Measurements from ENCODE around the gene ITPRID1.

ITPRID1 gene

DNA sequence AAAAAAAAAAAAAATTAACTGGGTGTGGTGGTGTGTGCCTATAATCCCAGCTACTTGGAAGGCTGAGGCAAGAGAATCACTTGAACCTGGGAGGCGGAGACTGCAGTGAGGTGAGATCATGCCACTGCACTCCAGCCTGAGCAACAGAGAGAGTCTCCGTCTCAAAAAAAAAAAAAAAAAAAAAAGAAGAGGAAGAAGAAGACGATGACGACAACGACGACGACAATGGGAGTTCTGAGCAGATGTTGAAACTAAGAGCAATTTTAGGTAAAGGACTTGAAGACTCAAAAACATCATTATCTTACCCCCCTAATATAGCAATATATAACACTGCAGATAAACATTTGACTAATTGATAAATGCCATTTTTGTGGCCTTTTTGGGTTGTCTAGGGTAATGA, 133.6 kb downstream of the ITPRID1 start:
- no peaks in the 10 kb centered on the region for H3K36me3 ChIP-seq (replicated peaks; ENCODE audit: low read depth, low read length)

GRCh38 chr7:31648288-31648687, 134.4 kb downstream of the ITPRID1 start:
- Histone ChIP-seq H3K36me3 (replicated peaks; ENCODE audit: low read depth, low read length) (no peaks in the 10 kb centered on the region), H4K20me1 (ENCODE audit: insufficient read depth, low read length) (no peaks in the 10 kb centered on the region), H2AFZ (ENCODE audit: low read depth, low read length) (no peak overlapping the region), H3K79me2 (ENCODE audit: low read length) (no peaks in the 10 kb centered on the region), H3K4me1 (ENCODE audit: low read length) (no peaks in the 10 kb centered on the region), H3K4me3 (ENCODE audit: low read length) (no peak overlapping the region), H3K9ac (ENCODE audit: low read length) (no peak overlapping the region), H3K9me3 (ENCODE audit: insufficient read depth, low read length) (no peaks in the 10 kb centered on the region), H3K27me3 (ENCODE audit: low read depth, low read length) (no peaks in the 10 kb centered on the region), H3K27ac (ENCODE audit: low read length) (no peak overlapping the region), H3K4me2 (ENCODE audit: low read length) (no peak overlapping the region)
- TF ChIP-seq EZH2phosphoT487 (IDR thresholded peaks at IDR 0.05; ENCODE audit: low read depth): no peak
- TF ChIP-seq, protein P1, sequence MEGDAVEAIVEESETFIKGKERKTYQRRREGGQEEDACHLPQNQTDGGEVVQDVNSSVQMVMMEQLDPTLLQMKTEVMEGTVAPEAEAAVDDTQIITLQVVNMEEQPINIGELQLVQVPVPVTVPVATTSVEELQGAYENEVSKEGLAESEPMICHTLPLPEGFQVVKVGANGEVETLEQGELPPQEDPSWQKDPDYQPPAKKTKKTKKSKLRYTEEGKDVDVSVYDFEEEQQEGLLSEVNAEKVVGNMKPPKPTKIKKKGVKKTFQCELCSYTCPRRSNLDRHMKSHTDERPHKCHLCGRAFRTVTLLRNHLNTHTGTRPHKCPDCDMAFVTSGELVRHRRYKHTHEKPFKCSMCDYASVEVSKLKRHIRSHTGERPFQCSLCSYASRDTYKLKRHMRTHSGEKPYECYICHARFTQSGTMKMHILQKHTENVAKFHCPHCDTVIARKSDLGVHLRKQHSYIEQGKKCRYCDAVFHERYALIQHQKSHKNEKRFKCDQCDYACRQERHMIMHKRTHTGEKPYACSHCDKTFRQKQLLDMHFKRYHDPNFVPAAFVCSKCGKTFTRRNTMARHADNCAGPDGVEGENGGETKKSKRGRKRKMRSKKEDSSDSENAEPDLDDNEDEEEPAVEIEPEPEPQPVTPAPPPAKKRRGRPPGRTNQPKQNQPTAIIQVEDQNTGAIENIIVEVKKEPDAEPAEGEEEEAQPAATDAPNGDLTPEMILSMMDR (IDR thresholded peaks at IDR 0.05; ENCODE audit: low read depth, low read length): 0 out of 2 replicates have a peak, but pooled peaks have one; percentile 13

More for the DNA sequence above, 133.6 kb downstream of the ITPRID1 start:
- Histone ChIP-seq H3K27me3 (ENCODE audit: low read depth, low read length) (no peaks in the 10 kb centered on the region), H3K9me3 (ENCODE audit: insufficient read depth, low read length) (no peaks in the 10 kb centered on the region), H4K20me1 (ENCODE audit: insufficient read depth, low read length) (no peaks in the 10 kb centered on the region), H3K4me1 (ENCODE audit: low read length) (no peaks in the 10 kb centered on the region), H3K4me3 (ENCODE audit: low read length) (no peak overlapping the region), H3K4me2 (ENCODE audit: low read length) (no peak overlapping the region), H2AFZ (ENCODE audit: low read depth, low read length) (no peak overlapping the region), H3K27ac (ENCODE audit: low read length) (no peak overlapping the region), H3K79me2 (ENCODE audit: low read length) (no peaks in the 10 kb centered on the region), H3K9ac (ENCODE audit: low read length) (no peak overlapping the region)
- no peak for TF ChIP-seq EZH2phosphoT487 (IDR thresholded peaks at IDR 0.05; ENCODE audit: low read depth)
- TF ChIP-seq, protein P1 (IDR thresholded peaks at IDR 0.05; ENCODE audit: low read depth, low read length): no peak

DNA sequence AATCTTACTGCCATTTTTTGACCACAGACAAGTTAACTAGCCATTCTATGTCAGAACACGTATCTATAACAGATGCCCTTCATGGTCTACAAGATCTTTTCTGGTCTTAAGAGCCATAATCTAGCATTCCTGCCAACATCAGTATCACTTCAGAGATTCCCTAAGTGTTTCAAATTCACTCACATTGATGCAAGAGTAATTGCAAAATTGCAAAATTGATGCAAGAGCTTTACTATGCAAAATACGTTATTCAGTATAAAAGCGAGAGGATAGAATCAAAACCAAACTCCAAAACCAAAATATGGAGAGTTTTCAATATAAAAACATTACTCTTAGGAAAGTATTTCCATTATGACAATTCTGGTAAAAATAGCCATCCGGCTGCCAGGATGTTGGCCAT, 135.0 kb downstream of the ITPRID1 start:
- Histone ChIP-seq H3K27ac (ENCODE audit: low read length) (no peak overlapping the region), H4K20me1 (ENCODE audit: insufficient read depth, low read length) (no peaks in the 10 kb centered on the region), H2AFZ (ENCODE audit: low read depth, low read length) (no peak overlapping the region), H3K4me2 (ENCODE audit: low read length) (no peak overlapping the region), H3K9ac (ENCODE audit: low read length) (no peak overlapping the region), H3K79me2 (ENCODE audit: low read length) (no peaks in the 10 kb centered on the region), H3K36me3 (replicated peaks; ENCODE audit: low read depth, low read length) (no peaks in the 10 kb centered on the region), H3K4me3 (ENCODE audit: low read length) (no peak overlapping the region), H3K4me1 (ENCODE audit: low read length) (no peaks in the 10 kb centered on the region), H3K9me3 (ENCODE audit: insufficient read depth, low read length) (no peaks in the 10 kb centered on the region), H3K27me3 (ENCODE audit: low read depth, low read length) (no peaks in the 10 kb centered on the region)
- no peak for TF ChIP-seq EZH2phosphoT487 (IDR thresholded peaks at IDR 0.05; ENCODE audit: low read depth)
- TF ChIP-seq, protein P1 (IDR thresholded peaks at IDR 0.05; ENCODE audit: low read depth, low read length): no peak

DNA sequence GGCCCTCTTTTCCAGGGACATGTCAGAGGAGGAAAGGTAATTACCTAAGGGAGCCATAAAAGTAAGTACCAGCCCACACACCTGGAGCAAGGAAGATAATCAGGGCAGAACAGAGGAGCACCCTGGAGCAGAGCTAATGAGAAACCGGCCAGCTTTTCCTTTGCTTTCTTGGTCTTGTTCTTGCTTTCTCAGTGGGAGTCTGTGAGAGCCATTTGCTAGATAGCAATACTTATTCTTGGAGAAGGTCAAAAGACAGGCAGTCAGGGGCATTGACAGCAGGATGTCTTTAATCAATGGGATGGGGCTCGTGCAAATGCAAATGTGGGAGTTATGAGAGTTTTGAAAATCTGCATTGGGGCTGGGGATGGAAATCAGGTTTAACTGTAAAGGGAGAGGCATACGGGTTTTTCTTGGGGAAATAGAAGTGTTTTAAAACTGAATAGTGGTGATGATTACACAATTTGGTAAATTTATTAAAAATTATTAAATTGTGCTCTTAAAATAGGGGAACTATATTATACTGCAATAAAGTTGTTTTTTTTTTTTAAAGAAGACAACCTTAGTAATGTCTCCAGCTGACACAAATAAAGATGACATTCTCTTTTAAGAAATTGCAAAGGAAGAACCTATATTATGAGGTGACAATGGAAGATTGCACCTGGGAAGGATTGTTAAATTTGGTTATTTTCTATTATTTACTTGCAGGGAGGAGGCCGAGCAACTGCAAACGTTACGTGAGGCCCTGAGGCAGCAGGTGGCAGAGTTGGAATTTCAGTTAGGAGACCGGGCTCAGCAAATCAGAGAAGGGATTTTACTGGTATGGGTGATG, 137.6 kb downstream of the ITPRID1 start:
- no peak overlapping the region for H3K27ac ChIP-seq (ENCODE audit: low read length)
- no peak overlapping the region for H2AFZ ChIP-seq (ENCODE audit: low read depth, low read length)
- H3K4me1 ChIP-seq (ENCODE audit: low read length): no peaks in the 10 kb centered on the region
- no peaks in the 10 kb centered on the region for H3K9me3 ChIP-seq (ENCODE audit: insufficient read depth, low read length)
- H3K4me3 ChIP-seq (ENCODE audit: low read length): no peak overlapping the region
- H3K79me2 ChIP-seq (ENCODE audit: low read length): no peaks in the 10 kb centered on the region
- no peaks in the 10 kb centered on the region for H4K20me1 ChIP-seq (ENCODE audit: insufficient read depth, low read length)
- no peak for TF ChIP-seq EZH2phosphoT487 (IDR thresholded peaks at IDR 0.05; ENCODE audit: low read depth)
- H3K36me3 ChIP-seq (replicated peaks; ENCODE audit: low read depth, low read length): no peaks in the 10 kb centered on the region
- no peak overlapping the region for H3K9ac ChIP-seq (ENCODE audit: low read length)
- H3K4me2 ChIP-seq (ENCODE audit: low read length): no peak overlapping the region
- H3K27me3 ChIP-seq (ENCODE audit: low read depth, low read length): no peaks in the 10 kb centered on the region

All from OCI-LY3 (cell line).